GM13977 (cell line): ENCODE data around the gene CIBAR2.

Experiments
- DNase-seq: peaks from one replicate; pipeline ENCODE4 v3.0.0; 2012; ENCODE audit warnings: low spot score
- CTCF ChIP-seq: IDR thresholded peaks from 2 replicates; pipeline ENCODE4 v1.5.1; 2012; ENCODE audit warnings: mild to moderate bottlenecking, control low read depth; ENCODE audit not compliant: insufficient read depth; ENCODE audit errors: extremely low read depth, missing control alignments
- in situ Hi-C: fragments of 300-500 bp; cut with MboI; formaldehyde crosslinking; loops from one replicate; pipeline ENCODE4 v1.12.0; 2022; ENCODE audit warnings: low sequenced_read_pairs, low pct_unique_long_range_greater_than_20kb, mixed read lengths, inconsistent platforms; ENCODE audit not compliant: unreplicated experiment

CIBAR2 gene

GRCh38 chr16:85052536-85052935 lies 59.7 kb downstream of the CIBAR2 start:
- in situ Hi-C loops = no loop called here
- no peak for TF ChIP-seq CTCF
- DNase-seq = no peak

- in situ Hi-C loops = no loop called here
- TF ChIP-seq CTCF = no peak
- no peak for DNase-seq
These were observed 60.6 kb downstream of the CIBAR2 start for GRCh38 chr16:85051683-85052082.

GRCh38 chr16:85051067-85051581 lies 61.1 kb downstream of the CIBAR2 start:
- no peak for DNase-seq
- TF ChIP-seq CTCF = no peak
- in situ Hi-C loops = no loop called here

GRCh38 chr16:85049706-85050305 lies 62.5 kb downstream of the CIBAR2 start:
- in situ Hi-C loops = no loop called here
- no peak for TF ChIP-seq CTCF
- no peak for DNase-seq

- no peak for TF ChIP-seq CTCF
- in situ Hi-C loops = no loop called here
- DNase-seq = no peak
These were observed 63.2 kb downstream of the CIBAR2 start for GRCh38 chr16:85048921-85049562.
